GM20000 (cell line): ENCODE results near the gene ISM2.

ENCODE experiments used
- DNase-seq: peaks from one replicate; pipeline ENCODE4 v3.0.0; 2012; ENCODE audit warnings: low spot score
- CTCF ChIP-seq: IDR thresholded peaks from 2 replicates; pipeline ENCODE4 v1.5.1; 2012; ENCODE audit warnings: mild to moderate bottlenecking, control low read depth; ENCODE audit errors: extremely low read depth, missing control alignments

The ISM2 gene

GRCh38 chr14:77439861-77440260 lies 58.8 kb downstream of the ISM2 start:
- no peak for DNase-seq
- no peak for TF ChIP-seq CTCF

GRCh38 chr14:77438596-77438995 lies 60.0 kb downstream of the ISM2 start:
- TF ChIP-seq CTCF, result no peak
- no peak for DNase-seq

- TF ChIP-seq CTCF, result no peak
- no peak for DNase-seq
These were observed 62.6 kb downstream of the ISM2 start for GRCh38 chr14:77436042-77436441.

GRCh38 chr14:77426396-77426795 lies 72.2 kb downstream of the ISM2 start:
- no peak for TF ChIP-seq CTCF

GRCh38 chr14:77424862-77425261 lies 73.8 kb downstream of the ISM2 start:
- no peak for TF ChIP-seq CTCF
- DNase-seq, result no peak

More at GRCh38 chr14:77426396-77426795, 72.2 kb downstream of the ISM2 start:
- no peak for DNase-seq
